ENCODE data around the gene ALX3.

The ALX3 gene

DNA sequence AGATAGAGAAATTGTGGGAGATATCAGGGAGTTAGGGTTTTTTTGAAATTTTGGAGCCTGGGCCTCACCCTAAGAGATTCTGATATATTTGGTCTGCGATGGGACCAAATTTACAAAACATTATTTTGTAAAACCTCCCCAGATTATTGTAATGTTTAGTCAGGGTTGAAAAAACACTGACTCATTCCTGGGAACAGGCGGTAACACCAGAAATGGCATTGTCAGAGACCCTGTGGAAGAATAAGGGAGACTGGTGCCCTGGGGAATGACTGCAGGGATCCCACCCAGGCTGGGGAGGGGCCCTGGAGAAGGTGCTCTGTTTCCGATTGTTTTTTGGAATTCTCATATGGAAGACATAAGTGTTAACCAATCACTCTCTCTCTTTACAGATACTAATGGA, 49.2 kb downstream of the ALX3 start:
- H3K9ac ChIP-seq (ENCODE audit: low read length in 2 of 2) = no peak overlapping the region
- no peaks in the 10 kb centered on the region for H3K27me3 ChIP-seq (ENCODE audit: control insufficient read depth in 1 of 2, insufficient read depth in 2 of 2, low read length in 2 of 2)
- no peak overlapping the region for H3K4me3 ChIP-seq (ENCODE audit: low read length in 2 of 2)
- H3K36me3 ChIP-seq (ENCODE audit: control insufficient read depth in 2 of 2, insufficient read depth in 2 of 2, low read length in 2 of 2) = peaks cover 68 to 70% of the 10 kb centered on the region in 2 donors
- no peaks in the 10 kb centered on the region for H3K9me3 ChIP-seq (ENCODE audit: control insufficient read depth in 2 of 2, low read length in 2 of 2)
- no peak overlapping the region for H3K27ac ChIP-seq (ENCODE audit: low read length)
- H3K4me1 ChIP-seq (ENCODE audit: control insufficient read depth, insufficient read depth, low read length) = no peaks in the 10 kb centered on the region

DNA sequence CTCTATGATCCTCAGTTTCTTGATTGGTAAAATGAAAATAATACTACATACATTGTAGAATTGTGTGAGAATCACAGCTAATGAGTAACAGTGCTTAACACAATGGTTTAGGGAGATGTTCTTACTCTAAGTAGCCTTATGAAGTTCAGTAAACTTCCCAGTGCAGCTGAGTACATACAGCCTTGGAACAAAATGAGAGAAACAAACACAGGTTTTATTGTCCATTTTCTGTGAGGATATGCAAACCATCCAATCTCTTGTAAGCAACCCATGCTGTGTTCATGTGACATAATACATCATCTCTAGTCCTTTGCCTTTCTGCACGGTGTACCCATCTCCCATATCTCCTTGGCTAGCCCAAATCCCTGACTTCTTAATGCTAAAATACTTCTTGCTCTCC, 50.7 kb downstream of the ALX3 start:
- Histone ChIP-seq H3K4me1 (ENCODE audit: control insufficient read depth, insufficient read depth, low read length) (no peaks in the 10 kb centered on the region), H3K27ac (ENCODE audit: low read length) (no peak overlapping the region), H3K9ac (ENCODE audit: low read length in 2 of 2) (no peak overlapping the region), H3K27me3 (ENCODE audit: control insufficient read depth in 1 of 2, insufficient read depth in 2 of 2, low read length in 2 of 2) (no peaks in the 10 kb centered on the region), H3K9me3 (ENCODE audit: control insufficient read depth in 2 of 2, low read length in 2 of 2) (no peaks in the 10 kb centered on the region), H3K4me3 (ENCODE audit: low read length in 2 of 2) (no peak overlapping the region), H3K36me3 (ENCODE audit: control insufficient read depth in 2 of 2, insufficient read depth in 2 of 2, low read length in 2 of 2) (peaks cover 81 to 85% of the 10 kb centered on the region in 2 donors)

DNA sequence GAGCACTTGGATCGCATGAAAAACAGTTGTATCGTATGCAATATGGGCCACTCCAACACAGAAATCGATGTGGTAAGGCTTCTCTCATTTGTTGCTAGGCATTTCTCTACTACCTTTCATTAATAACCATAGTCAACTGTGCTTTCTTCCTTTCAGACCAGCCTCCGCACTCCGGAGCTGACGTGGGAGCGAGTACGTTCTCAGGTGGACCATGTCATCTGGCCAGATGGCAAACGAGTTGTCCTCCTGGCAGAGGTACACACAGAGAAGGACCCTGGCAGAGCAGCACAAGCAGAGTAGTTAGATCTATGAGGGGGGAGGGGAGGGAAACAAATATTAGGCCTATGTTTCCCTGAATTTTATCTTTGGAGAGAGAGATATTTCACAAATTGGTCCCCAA, 52.1 kb downstream of the ALX3 start:
- Histone ChIP-seq H3K9me3 (ENCODE audit: control insufficient read depth in 2 of 2, low read length in 2 of 2) (no peaks in the 10 kb centered on the region), H3K27ac (ENCODE audit: low read length) (no peak overlapping the region), H3K4me1 (ENCODE audit: control insufficient read depth, insufficient read depth, low read length) (no peaks in the 10 kb centered on the region), H3K36me3 (ENCODE audit: control insufficient read depth in 2 of 2, insufficient read depth in 2 of 2, low read length in 2 of 2) (peaks cover 80 to 81% of the 10 kb centered on the region in 2 donors), H3K27me3 (ENCODE audit: control insufficient read depth in 1 of 2, insufficient read depth in 2 of 2, low read length in 2 of 2) (no peaks in the 10 kb centered on the region), H3K4me3 (ENCODE audit: low read length in 2 of 2) (no peak overlapping the region), H3K9ac (ENCODE audit: low read length in 2 of 2) (no peak overlapping the region)

DNA sequence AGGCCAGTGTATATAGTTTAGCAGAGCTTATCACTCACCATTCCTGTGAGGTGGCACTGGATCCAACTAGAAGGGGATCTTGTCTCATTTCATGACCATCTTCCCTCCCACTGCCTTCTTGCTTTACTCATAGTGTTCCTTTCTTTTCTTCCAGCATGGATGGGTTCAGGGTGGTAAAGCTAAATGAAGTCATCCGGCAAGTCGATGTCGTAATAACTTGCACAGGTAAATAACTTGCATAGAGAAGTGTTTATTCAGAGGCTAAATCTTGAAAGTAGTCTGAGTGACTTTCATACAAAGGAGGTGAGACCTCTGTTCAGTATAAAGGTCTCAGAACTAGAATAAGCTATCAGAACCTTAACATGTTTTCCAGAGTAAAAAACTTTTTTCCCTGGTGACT, 52.7 kb downstream of the ALX3 start:
- Histone ChIP-seq H3K9me3 (ENCODE audit: control insufficient read depth in 2 of 2, low read length in 2 of 2) (no peaks in the 10 kb centered on the region), H3K9ac (ENCODE audit: low read length in 2 of 2) (no peak overlapping the region), H3K36me3 (ENCODE audit: control insufficient read depth in 2 of 2, insufficient read depth in 2 of 2, low read length in 2 of 2) (peaks cover 74 to 76% of the 10 kb centered on the region in 2 donors), H3K27ac (ENCODE audit: low read length) (no peak overlapping the region), H3K4me3 (ENCODE audit: low read length in 2 of 2) (no peak overlapping the region), H3K27me3 (ENCODE audit: control insufficient read depth in 1 of 2, insufficient read depth in 2 of 2, low read length in 2 of 2) (no peaks in the 10 kb centered on the region), H3K4me1 (ENCODE audit: control insufficient read depth, insufficient read depth, low read length) (no peaks in the 10 kb centered on the region)

DNA sequence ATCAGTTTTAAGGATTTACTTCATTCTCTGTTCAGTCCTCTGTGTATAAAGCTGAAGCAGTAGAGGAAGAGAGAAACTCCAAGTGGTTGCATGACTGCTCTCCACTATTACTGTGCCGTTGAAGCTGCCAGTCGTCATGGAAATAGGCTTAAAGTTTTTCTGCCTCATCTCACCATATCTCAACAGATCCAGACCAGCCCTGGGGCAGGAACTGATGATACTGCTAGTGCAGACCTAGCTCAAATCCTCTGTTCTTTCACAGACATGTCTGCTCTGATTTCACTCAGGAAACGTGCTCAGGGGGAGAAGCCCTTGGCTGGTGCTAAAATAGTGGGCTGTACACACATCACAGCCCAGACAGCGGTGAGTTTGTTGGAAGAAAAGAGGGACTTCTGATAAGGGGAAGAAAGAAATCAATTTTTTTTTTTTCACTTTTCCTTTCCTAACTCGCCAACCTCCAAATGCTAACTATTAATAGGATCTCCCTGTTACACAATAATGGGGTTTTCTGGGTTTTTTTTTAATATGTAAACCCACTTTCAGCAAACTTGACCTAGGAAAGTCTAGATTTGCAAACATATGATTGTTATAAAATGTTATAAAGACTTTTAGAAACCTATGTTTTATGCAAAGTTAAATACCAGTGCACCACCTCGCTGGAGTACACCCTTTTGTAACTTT, 58.2 kb downstream of the ALX3 start:
- Histone ChIP-seq H3K9me3 (ENCODE audit: control insufficient read depth in 2 of 2, low read length in 2 of 2) (no peaks in the 10 kb centered on the region), H3K27ac (ENCODE audit: low read length) (no peak overlapping the region), H3K27me3 (ENCODE audit: control insufficient read depth in 1 of 2, insufficient read depth in 2 of 2, low read length in 2 of 2) (no peaks in the 10 kb centered on the region), H3K4me1 (ENCODE audit: control insufficient read depth, insufficient read depth, low read length) (peaks cover under 1% of the 10 kb centered on the region), H3K4me3 (ENCODE audit: low read length in 2 of 2) (no peak overlapping the region), H3K9ac (ENCODE audit: low read length in 2 of 2) (no peak overlapping the region), H3K36me3 (ENCODE audit: control insufficient read depth in 2 of 2, insufficient read depth in 2 of 2, low read length in 2 of 2) (peaks cover 47 to 59% of the 10 kb centered on the region in 2 donors)

DNA sequence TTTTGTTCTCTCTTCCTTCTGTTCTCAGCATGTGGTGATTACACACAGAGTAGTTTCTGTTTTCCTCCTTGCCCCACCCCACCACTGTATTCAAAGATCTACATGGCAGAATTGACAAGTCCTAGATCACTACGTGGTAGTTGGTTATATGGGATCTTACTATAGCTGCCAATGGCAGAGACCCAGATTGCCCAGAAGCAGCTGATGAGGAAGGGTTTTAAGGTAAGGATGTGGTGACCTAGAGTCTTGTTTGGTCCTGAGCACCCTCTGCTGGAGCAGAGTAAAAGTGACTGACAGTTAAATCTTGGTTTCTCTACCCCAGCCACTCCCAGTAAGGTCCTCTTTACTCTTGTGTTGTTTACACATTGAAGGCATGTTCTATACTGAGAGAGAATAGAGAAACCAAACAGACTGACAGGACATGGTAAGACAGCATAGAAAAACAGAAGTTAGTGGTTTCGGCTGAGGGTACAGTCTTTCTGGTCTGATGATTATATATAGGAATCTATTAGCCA, 58.9 kb downstream of the ALX3 start:
- Histone ChIP-seq H3K27ac (ENCODE audit: low read length) (no peak overlapping the region), H3K36me3 (ENCODE audit: control insufficient read depth in 2 of 2, insufficient read depth in 2 of 2, low read length in 2 of 2) (peaks cover 40 to 53% of the 10 kb centered on the region in 2 donors), H3K4me1 (ENCODE audit: control insufficient read depth, insufficient read depth, low read length) (peaks cover 6% of the 10 kb centered on the region), H3K4me3 (ENCODE audit: low read length in 2 of 2) (no peak overlapping the region), H3K27me3 (ENCODE audit: control insufficient read depth in 1 of 2, insufficient read depth in 2 of 2, low read length in 2 of 2) (no peaks in the 10 kb centered on the region), H3K9ac (ENCODE audit: low read length in 2 of 2) (no peak overlapping the region), H3K9me3 (ENCODE audit: control insufficient read depth in 2 of 2, low read length in 2 of 2) (no peaks in the 10 kb centered on the region)
